Breast epithelium (tissue), 4 donors: ENCODE measurements around the gene ACSS1. TPM values are rescaled to one million over a fixed set of nuclear protein-coding genes. Genes with fewer than 3 reads are reported as not detected.

Experiments used
- DNase-seq, 2 donors: peaks; one replicate each; pipeline ENCODE4 v3.0.0-alpha.2; 2019; ENCODE audit warnings: low spot score in 2 of 2
- H3K27ac ChIP-seq, 2 donors: fragments of 200-600 bp; sonication (generic) in 1 of 2; one replicate each; pipeline ENCODE4 v1.5.1; 2016 to 2019; ENCODE audit warnings: mild to moderate bottlenecking in 1 of 2
- H3K27me3 ChIP-seq, 2 donors: fragments of 200-600 bp; sonication (generic) in 1 of 2; one replicate each; pipeline versions ENCODE4 v1.5.1 to v1.6.0; 2017 to 2019; ENCODE audit warnings: control low read depth in 1 of 2, mild to moderate bottlenecking in 1 of 2
- H3K36me3 ChIP-seq: fragments of 200-600 bp; one replicate; pipeline ENCODE4 v1.5.1; 2019
- H3K4me1 ChIP-seq, 2 donors: fragments of 200-600 bp; sonication (generic); one replicate each; pipeline ENCODE4 v1.5.1; 2016 to 2019; ENCODE audit warnings: control low read depth in 1 of 2
- H3K4me3 ChIP-seq, 3 donors: fragments of 200-600 bp; sonication (generic); 1 replicate in 2 of 3; 2 replicates in 1 of 3; pipeline ENCODE4 v1.5.1; 2016 to 2019; ENCODE audit warnings: mild to moderate bottlenecking in 3 of 3, moderate library complexity in 2 of 3
- H3K9me3 ChIP-seq, 2 donors: fragments of 200-600 bp; sonication (generic) in 1 of 2; one replicate each; pipeline ENCODE4 v1.5.1; 2016 to 2019; ENCODE audit warnings: control low read depth in 1 of 2
- POLR2A ChIP-seq: fragments of 450-650 bp; IDR thresholded peaks from one replicate; pipeline ENCODE4 v1.6.1; 2016; ENCODE audit warnings: antibody characterized with exemption, mild to moderate bottlenecking, moderate library complexity
- POLR2AphosphoS5 ChIP-seq, 3 donors: sonication (generic); formaldehyde crosslinking; IDR thresholded peaks; one replicate each; pipeline ENCODE4 v1.6.1; 2017; ENCODE audit warnings: antibody characterized with exemption in 3 of 3
- intact Hi-C: fragments of 100-400 bp; cut with DNase I; formaldehyde crosslinking; loops from one replicate; pipeline ENCODE4 v1.15.1; 2023; ENCODE audit warnings: low total_unique reads
- total RNA-seq, 3 donors: library from RNA; depleted of rRNA; stranded (reverse); fragments of >200 nt; gene quantifications; one replicate each; pipeline ENCODE4 v1.1.0, GENCODE V29; 2016
- TF ChIP-seq, protein P1 (sequence below), 3 donors: fragments of 450-650 bp; IDR thresholded peaks; one replicate each; pipeline ENCODE4 v1.5.1; 2016 to 2017; ENCODE audit warnings: antibody characterized with exemption in 3 of 3, mild to moderate bottlenecking in 3 of 3, moderate library complexity in 3 of 3

ACSS1 gene
- total RNA-seq, 3 donors from 2014 or later = 17.6 to 38.2 (median 37.4) TPM

DNA sequence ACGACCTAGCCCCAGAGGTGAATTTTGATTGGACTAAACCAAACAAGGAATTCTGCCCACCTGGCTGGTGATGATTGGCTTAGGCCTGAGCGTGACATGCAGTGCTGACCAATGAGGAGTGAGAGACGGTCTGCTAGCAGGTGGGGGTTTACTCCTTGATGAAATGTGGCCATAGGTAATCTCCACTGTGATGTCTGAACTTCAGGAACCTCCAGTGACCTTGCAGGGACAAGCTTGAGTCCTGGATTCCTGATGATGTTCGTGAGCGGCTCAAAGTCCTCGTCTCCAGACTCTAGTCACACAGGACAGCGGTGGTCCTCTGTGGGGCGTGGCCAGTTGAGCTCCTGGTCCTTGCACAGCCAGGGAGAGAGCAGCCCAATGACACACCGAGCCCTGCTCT is 15.6 kb upstream of the ACSS1 start:
- peaks cover 0 to 17% of the 10 kb centered on the region in 2 donors for H3K27me3 ChIP-seq
- no peaks in the 10 kb centered on the region for H3K9me3 ChIP-seq
- peak in 1 of 2 donors; percentile 16 for DNase-seq
- no peak overlapping the region for H3K27ac ChIP-seq
- H3K4me3 ChIP-seq = no peak overlapping the region
- no peaks in the 10 kb centered on the region for H3K4me1 ChIP-seq
- intact Hi-C loops = loop anchor here (1.0 kb wide), 1 partner anchor 15 kb away; the partner anchor contains the start of gene ACSS1
- H3K36me3 ChIP-seq = no peaks in the 10 kb centered on the region
- TF ChIP-seq, protein P1, sequence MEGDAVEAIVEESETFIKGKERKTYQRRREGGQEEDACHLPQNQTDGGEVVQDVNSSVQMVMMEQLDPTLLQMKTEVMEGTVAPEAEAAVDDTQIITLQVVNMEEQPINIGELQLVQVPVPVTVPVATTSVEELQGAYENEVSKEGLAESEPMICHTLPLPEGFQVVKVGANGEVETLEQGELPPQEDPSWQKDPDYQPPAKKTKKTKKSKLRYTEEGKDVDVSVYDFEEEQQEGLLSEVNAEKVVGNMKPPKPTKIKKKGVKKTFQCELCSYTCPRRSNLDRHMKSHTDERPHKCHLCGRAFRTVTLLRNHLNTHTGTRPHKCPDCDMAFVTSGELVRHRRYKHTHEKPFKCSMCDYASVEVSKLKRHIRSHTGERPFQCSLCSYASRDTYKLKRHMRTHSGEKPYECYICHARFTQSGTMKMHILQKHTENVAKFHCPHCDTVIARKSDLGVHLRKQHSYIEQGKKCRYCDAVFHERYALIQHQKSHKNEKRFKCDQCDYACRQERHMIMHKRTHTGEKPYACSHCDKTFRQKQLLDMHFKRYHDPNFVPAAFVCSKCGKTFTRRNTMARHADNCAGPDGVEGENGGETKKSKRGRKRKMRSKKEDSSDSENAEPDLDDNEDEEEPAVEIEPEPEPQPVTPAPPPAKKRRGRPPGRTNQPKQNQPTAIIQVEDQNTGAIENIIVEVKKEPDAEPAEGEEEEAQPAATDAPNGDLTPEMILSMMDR (IDR thresholded peaks at IDR 0.05) = no peak
- TF ChIP-seq POLR2AphosphoS5 (IDR thresholded peaks at IDR 0.05) (no peak), POLR2A (no peak)

DNA sequence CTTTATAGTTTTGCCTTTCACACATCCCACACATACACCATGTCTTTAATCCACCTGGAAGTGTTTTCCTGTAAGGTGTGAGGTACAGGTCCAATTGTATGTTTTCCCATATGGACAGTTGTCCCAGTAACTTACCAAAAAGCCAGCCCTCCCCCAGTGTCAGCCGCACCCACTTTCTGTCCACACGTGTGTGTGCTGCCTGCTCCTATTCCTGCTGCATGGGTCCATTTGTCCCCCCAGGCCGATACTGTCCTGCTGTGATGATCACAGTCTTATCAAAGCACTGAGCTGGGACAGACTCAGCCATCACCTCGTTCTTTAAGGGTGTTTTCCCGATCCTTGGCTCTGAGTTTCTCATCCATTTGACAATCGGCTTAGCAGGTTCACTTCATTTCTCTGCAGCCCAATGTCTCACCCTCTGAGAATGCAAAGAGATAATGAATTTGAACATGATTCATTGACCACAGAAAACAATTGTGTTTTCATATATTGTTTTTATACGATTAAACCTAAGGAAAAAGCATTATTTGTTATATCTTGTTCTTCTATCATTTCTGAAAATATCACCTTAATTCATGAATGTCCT is 14.4 kb upstream of the ACSS1 start:
- Histone ChIP-seq H3K36me3 (no peaks in the 10 kb centered on the region), H3K9me3 (no peaks in the 10 kb centered on the region), H3K27ac (no peak overlapping the region), H3K4me1 (no peaks in the 10 kb centered on the region), H3K27me3 (peaks cover 0 to 17% of the 10 kb centered on the region in 2 donors), H3K4me3 (no peak overlapping the region)
- intact Hi-C loops = no loop called here
- TF ChIP-seq, protein P1 (IDR thresholded peaks at IDR 0.05) = no peak
- TF ChIP-seq POLR2A = no peak
- no peak for TF ChIP-seq POLR2AphosphoS5 (IDR thresholded peaks at IDR 0.05)
- DNase-seq = no peak

DNA sequence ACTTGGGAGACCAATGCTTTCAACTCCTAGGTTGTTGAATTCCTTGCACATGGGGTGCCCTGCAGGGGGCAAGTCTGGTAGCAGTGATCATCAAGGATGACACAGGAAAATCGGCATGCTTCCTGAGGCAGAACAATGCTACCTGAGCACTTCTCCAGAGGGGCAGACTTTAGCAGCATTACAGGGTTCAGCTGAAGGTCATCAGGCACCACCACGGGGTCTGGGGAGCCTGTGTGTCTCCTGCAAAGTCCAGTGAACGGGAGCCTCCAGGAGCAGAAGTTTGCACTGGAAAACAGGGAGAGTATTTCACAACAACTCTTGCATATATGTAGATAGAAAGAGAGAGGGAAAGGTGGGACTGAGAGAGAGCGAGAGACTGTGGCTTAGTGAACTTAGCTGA is 13.8 kb upstream of the ACSS1 start:
- H3K9me3 ChIP-seq = no peaks in the 10 kb centered on the region
- DNase-seq = peak in 1 of 2 donors; percentile 19
- intact Hi-C loops = no loop called here
- no peak overlapping the region for H3K27ac ChIP-seq
- TF ChIP-seq POLR2AphosphoS5 (IDR thresholded peaks at IDR 0.05) = no peak
- TF ChIP-seq, protein P1 (IDR thresholded peaks at IDR 0.05) = no peak
- no peak for TF ChIP-seq POLR2A
- H3K36me3 ChIP-seq = no peaks in the 10 kb centered on the region
- peaks cover 0 to 17% of the 10 kb centered on the region in 2 donors for H3K27me3 ChIP-seq
- H3K4me1 ChIP-seq = no peaks in the 10 kb centered on the region
- no peak overlapping the region for H3K4me3 ChIP-seq

DNA sequence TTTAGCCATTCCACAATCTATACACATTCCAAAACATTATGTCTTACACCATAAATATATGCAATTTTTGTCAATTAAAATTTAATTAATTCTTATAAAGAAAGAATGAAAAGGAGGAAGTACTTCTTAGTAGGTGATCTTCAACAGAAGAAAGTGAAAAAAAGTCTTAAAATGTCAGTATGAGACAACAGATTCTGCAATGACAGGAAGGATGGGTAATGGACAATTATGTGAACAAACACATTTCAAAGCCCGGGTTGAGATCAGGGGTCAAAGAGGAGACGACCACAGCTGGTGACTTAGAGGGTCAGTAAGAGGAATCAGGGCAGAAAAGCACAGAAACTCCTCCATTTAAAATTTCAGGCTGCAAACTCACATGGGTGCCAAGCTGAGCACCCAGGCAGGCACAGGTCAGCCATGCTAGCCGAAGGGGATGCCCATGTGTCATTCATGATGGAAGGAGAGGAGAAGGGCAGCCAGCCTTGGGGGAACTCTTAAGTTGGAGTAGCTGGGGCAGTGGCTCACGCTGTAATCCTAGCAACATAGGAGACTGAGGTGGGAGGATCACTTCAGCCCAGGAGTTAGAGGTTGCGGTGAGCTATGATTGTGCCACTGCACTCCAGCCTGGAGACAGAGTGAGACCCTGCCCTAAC is 13.0 kb upstream of the ACSS1 start:
- no peaks in the 10 kb centered on the region for H3K9me3 ChIP-seq
- H3K4me3 ChIP-seq = no peak overlapping the region
- no peak overlapping the region for H3K27ac ChIP-seq
- DNase-seq = no peak
- H3K36me3 ChIP-seq = no peaks in the 10 kb centered on the region
- intact Hi-C loops = no loop called here
- H3K4me1 ChIP-seq = no peaks in the 10 kb centered on the region
- TF ChIP-seq, protein P1 (IDR thresholded peaks at IDR 0.05) = no peak
- TF ChIP-seq POLR2A (no peak), POLR2AphosphoS5 (IDR thresholded peaks at IDR 0.05) (no peak)
- peaks cover 0 to 17% of the 10 kb centered on the region in 2 donors for H3K27me3 ChIP-seq
